ENCODE measurements around the gene PEAR1.

PEAR1 gene

DNA sequence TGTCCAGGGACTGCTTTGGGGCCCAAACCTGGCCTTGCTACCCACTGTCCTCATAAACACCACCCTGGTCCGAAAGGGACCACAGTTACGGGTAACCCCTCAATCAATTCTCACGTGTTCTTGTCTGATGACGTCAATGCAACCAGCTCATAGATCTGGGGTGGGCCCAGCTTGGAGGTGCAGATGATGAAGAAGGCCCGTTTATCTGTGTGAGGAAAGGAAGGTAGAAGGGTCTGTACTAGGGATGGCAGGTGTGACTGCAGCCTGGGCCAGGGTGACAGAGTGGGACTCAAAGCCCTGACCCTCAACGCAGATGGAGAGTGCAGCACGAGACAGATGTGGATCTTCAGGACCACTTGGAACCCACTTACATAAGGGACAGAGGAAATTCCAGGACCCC is 49.1 kb downstream of the PEAR1 start:
- Histone ChIP-seq H3K9me3 (ENCODE audit: control extremely low read depth in 1 of 5, control insufficient read depth in 4 of 5, insufficient read depth in 2 of 5, low read depth in 1 of 5, low read length in 4 of 5) (no peaks in the 10 kb centered on the region), H3K4me3 (ENCODE audit: control insufficient read depth in 1 of 7, extremely low read depth in 1 of 7, insufficient read depth in 4 of 7, low read depth in 2 of 7, low read length in 6 of 7) (no peak overlapping the region), H3K27ac (ENCODE audit: insufficient read depth in 1 of 2, low read depth in 1 of 2, low read length in 2 of 2, poor library complexity in 1 of 2, severe bottlenecking in 2 of 2) (no peak overlapping the region), H3K27me3 (replicated peaks in 2 of 5; ENCODE audit: control insufficient read depth in 4 of 5, insufficient read depth in 5 of 5, low read length in 4 of 5) (no peaks in the 10 kb centered on the region), H3K36me3 (ENCODE audit: control insufficient read depth in 4 of 4, insufficient read depth in 4 of 4, low read length in 3 of 4) (peaks cover 2 to 85% (median 60%) of the 10 kb centered on the region in 4 experiments), H3K4me1 (ENCODE audit: control extremely low read depth in 1 of 4, control insufficient read depth in 4 of 4, insufficient read depth in 4 of 4, low read length in 3 of 4) (no peaks in the 10 kb centered on the region)
- ChIA-PET POLR2A (no interaction called here), CTCF (interaction anchor here (0.6 to 3.0 kb wide), 3 partner anchors 9 to 22 kb away, joined by 3 to 12 read pairs (median 3); no protein-coding TSS in a partner anchor)
- 96% methylated on average over 5 of the region's 7 CpGs for WGBS (ENCODE audit: insufficient coverage)
- no peak for DNase-seq

DNA sequence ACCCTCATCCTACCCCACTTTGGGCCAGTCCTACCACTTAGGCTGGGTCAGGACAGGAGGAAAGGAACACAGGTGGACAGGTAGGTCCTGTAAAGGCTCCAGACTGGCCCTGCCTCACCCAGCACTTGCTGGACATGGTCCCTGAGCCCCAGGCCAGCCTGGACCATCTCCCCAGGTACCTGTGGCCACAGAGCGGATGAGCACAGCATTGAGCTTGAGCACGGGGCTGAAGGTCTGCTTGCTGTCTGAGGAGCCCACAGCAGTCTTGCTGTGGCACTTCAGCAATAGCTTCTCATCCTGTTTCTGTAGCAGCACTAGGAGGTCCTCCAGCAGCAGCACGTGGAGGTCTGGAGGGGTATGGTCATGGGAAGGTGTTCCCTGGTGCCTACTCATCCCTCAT is 50.2 kb downstream of the PEAR1 start:
- no peaks in the 10 kb centered on the region for H3K9me3 ChIP-seq (ENCODE audit: control extremely low read depth in 1 of 5, control insufficient read depth in 4 of 5, insufficient read depth in 2 of 5, low read depth in 1 of 5, low read length in 4 of 5)
- H3K36me3 ChIP-seq (ENCODE audit: control insufficient read depth in 4 of 4, insufficient read depth in 4 of 4, low read length in 3 of 4) = peaks cover 4 to 89% (median 56%) of the 10 kb centered on the region in 4 experiments
- CTCF ChIA-PET = no interaction called here
- POLR2A ChIA-PET = no interaction called here
- H3K4me1 ChIP-seq (ENCODE audit: control extremely low read depth in 1 of 4, control insufficient read depth in 4 of 4, insufficient read depth in 4 of 4, low read length in 3 of 4) = no peaks in the 10 kb centered on the region
- no peak overlapping the region for H3K27ac ChIP-seq (ENCODE audit: insufficient read depth in 1 of 2, low read depth in 1 of 2, low read length in 2 of 2, poor library complexity in 1 of 2, severe bottlenecking in 2 of 2)
- no peak overlapping the region for H3K4me3 ChIP-seq (ENCODE audit: control insufficient read depth in 1 of 7, extremely low read depth in 1 of 7, insufficient read depth in 4 of 7, low read depth in 2 of 7, low read length in 6 of 7)
- 100% methylated on average over 1 of the region's 3 CpGs for WGBS (ENCODE audit: insufficient coverage)
- no peaks in the 10 kb centered on the region for H3K27me3 ChIP-seq (replicated peaks in 2 of 5; ENCODE audit: control insufficient read depth in 4 of 5, insufficient read depth in 5 of 5, low read length in 4 of 5)
- no peak for DNase-seq

DNA sequence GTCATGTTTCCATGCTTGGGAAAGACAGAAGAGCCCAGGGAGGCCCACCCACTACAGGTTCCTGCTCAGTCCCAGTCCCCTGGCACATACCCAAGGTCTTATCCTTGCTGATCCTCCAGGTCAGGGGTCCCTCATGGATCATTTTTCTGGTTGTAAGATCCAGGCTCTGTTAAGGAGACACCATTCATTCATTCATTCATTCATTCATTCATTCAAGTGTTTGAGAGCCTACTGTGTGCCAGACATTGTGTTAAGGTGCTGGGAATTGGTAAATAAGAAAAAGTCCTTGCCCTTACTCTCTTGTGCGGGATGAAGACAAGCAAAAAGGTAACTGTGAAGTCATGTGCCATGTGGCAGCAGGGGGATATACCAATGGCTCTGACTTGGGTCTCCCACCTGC is 50.8 kb downstream of the PEAR1 start:
- peaks cover 4 to 88% (median 52%) of the 10 kb centered on the region in 4 experiments for H3K36me3 ChIP-seq (ENCODE audit: control insufficient read depth in 4 of 4, insufficient read depth in 4 of 4, low read length in 3 of 4)
- H3K27me3 ChIP-seq (replicated peaks in 2 of 5; ENCODE audit: control insufficient read depth in 4 of 5, insufficient read depth in 5 of 5, low read length in 4 of 5) = no peaks in the 10 kb centered on the region
- H3K9me3 ChIP-seq (ENCODE audit: control extremely low read depth in 1 of 5, control insufficient read depth in 4 of 5, insufficient read depth in 2 of 5, low read depth in 1 of 5, low read length in 4 of 5) = no peaks in the 10 kb centered on the region
- no peak for DNase-seq
- H3K4me1 ChIP-seq (ENCODE audit: control extremely low read depth in 1 of 4, control insufficient read depth in 4 of 4, insufficient read depth in 4 of 4, low read length in 3 of 4) = no peaks in the 10 kb centered on the region
- no peak overlapping the region for H3K4me3 ChIP-seq (ENCODE audit: control insufficient read depth in 1 of 7, extremely low read depth in 1 of 7, insufficient read depth in 4 of 7, low read depth in 2 of 7, low read length in 6 of 7)
- ChIA-PET POLR2A (no interaction called here), CTCF (no interaction called here)
- WGBS (ENCODE audit: insufficient coverage) = 100% methylated on average over 1 of the region's 1 CpG
- no peak overlapping the region for H3K27ac ChIP-seq (ENCODE audit: insufficient read depth in 1 of 2, low read depth in 1 of 2, low read length in 2 of 2, poor library complexity in 1 of 2, severe bottlenecking in 2 of 2)

DNA sequence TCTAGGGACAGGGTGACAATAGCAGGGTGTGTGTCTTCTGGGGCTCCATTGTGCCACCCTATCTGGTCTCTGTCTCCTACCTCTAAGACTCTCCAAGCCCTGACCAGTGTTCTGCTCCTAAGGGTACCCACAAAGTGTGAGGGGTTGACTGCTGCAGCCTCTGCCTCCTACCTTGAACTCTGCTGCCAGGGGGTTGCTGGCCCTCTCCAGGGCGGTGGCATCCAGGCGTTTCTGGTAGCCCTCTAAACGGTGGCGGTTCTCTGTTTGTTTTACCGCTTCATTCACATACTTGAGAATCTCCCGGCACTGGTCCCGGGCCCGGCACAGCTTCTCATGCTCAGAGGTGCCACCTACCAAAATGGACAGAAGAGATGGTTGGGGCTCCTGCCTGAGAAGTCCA is 51.3 kb downstream of the PEAR1 start:
- WGBS (ENCODE audit: insufficient coverage) = over 99% methylated on average over 8 of the region's 8 CpGs
- H3K36me3 ChIP-seq (ENCODE audit: control insufficient read depth in 4 of 4, insufficient read depth in 4 of 4, low read length in 3 of 4) = peaks cover 4 to 86% (median 50%) of the 10 kb centered on the region in 4 experiments
- H3K4me1 ChIP-seq (ENCODE audit: control extremely low read depth in 1 of 4, control insufficient read depth in 4 of 4, insufficient read depth in 4 of 4, low read length in 3 of 4) = no peaks in the 10 kb centered on the region
- ChIA-PET CTCF (no interaction called here), POLR2A (no interaction called here)
- no peaks in the 10 kb centered on the region for H3K9me3 ChIP-seq (ENCODE audit: control extremely low read depth in 1 of 5, control insufficient read depth in 4 of 5, insufficient read depth in 2 of 5, low read depth in 1 of 5, low read length in 4 of 5)
- H3K27ac ChIP-seq (ENCODE audit: insufficient read depth in 1 of 2, low read depth in 1 of 2, low read length in 2 of 2, poor library complexity in 1 of 2, severe bottlenecking in 2 of 2) = no peak overlapping the region
- no peaks in the 10 kb centered on the region for H3K27me3 ChIP-seq (replicated peaks in 2 of 5; ENCODE audit: control insufficient read depth in 4 of 5, insufficient read depth in 5 of 5, low read length in 4 of 5)
- DNase-seq = no peak
- H3K4me3 ChIP-seq (ENCODE audit: control insufficient read depth in 1 of 7, extremely low read depth in 1 of 7, insufficient read depth in 4 of 7, low read depth in 2 of 7, low read length in 6 of 7) = no peak overlapping the region

DNA sequence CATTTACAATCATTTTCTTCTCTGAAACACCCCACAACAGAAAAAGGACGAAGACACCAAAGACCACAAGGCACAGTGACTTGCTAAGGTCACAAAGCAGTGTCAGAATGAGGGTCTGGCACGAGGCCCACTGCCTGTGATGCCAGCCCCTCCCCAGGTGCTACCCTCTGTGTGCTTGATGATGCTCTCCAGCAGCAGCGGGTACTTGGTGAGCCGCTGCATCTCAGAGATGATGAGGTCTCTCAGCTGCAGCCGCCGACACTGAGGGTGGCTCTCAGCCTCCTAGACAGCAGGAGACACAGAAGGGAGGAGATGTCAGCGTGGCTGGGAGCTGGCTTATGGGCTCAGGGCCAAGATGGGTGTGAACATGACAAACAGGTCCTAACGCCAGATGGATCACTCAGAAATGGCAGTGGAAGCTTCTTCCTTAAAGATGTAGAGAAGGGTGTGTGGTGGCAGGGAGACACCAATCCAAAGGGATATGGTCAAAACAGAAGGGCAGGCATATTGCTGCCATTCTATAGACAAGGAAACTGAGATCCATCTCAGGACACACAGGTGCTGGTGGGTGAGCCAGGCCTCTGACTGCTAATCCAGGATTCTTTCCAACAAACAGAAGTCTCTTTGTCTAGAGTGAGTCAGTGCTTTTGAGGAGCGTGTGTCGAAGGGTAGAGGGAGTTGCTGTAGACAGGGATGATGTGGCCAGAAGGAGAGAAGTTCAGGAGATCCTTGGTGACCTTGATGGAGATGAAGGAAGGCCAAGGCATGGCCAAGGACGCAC is 52.6 kb downstream of the PEAR1 start:
- ChIA-PET CTCF (interaction anchor here (1.1 kb wide), 1 partner anchor 12 kb away, joined by 3 read pairs; no protein-coding TSS in a partner anchor), POLR2A (no interaction called here)
- no peaks in the 10 kb centered on the region for H3K4me1 ChIP-seq (ENCODE audit: control extremely low read depth in 1 of 4, control insufficient read depth in 4 of 4, insufficient read depth in 4 of 4, low read length in 3 of 4)
- peaks cover 4 to 80% (median 46%) of the 10 kb centered on the region in 4 experiments for H3K36me3 ChIP-seq (ENCODE audit: control insufficient read depth in 4 of 4, insufficient read depth in 4 of 4, low read length in 3 of 4)
- H3K27me3 ChIP-seq (replicated peaks in 2 of 5; ENCODE audit: control insufficient read depth in 4 of 5, insufficient read depth in 5 of 5, low read length in 4 of 5) = no peaks in the 10 kb centered on the region
- no peak overlapping the region for H3K4me3 ChIP-seq (ENCODE audit: control insufficient read depth in 1 of 7, extremely low read depth in 1 of 7, insufficient read depth in 4 of 7, low read depth in 2 of 7, low read length in 6 of 7)
- H3K9me3 ChIP-seq (ENCODE audit: control extremely low read depth in 1 of 5, control insufficient read depth in 4 of 5, insufficient read depth in 2 of 5, low read depth in 1 of 5, low read length in 4 of 5) = no peaks in the 10 kb centered on the region
- DNase-seq = no peak
- 94% methylated on average over 10 of the region's 11 CpGs for WGBS (ENCODE audit: insufficient coverage)
- no peak overlapping the region for H3K27ac ChIP-seq (ENCODE audit: insufficient read depth in 1 of 2, low read depth in 1 of 2, low read length in 2 of 2, poor library complexity in 1 of 2, severe bottlenecking in 2 of 2)

DNA sequence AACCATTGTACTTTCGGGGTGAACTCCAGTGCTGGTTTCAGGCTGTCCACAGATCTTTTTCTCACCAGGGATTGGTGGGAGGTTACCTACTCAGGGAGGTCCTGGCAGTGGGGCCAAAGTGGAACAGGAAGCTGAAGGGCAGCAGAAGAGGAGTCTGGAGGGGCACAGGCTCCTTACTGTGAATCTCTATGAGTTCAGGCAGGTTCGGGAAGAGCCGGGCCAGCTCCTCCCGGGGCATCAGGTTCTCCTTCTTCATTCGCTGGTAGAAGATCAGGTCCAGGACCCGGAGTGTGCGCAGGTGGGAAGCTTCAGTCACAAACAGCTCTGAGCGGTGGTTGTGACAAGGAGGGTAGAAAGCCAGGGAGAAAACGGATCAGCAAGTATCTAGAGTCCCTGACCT is 53.6 kb downstream of the PEAR1 start:
- no peaks in the 10 kb centered on the region for H3K9me3 ChIP-seq (ENCODE audit: control extremely low read depth in 1 of 5, control insufficient read depth in 4 of 5, insufficient read depth in 2 of 5, low read depth in 1 of 5, low read length in 4 of 5)
- CTCF ChIA-PET = interaction anchor here (0.9 to 1.2 kb wide), 3 partner anchors 11 to 19 kb away, joined by 3 read pairs; no protein-coding TSS in a partner anchor
- no peaks in the 10 kb centered on the region for H3K27me3 ChIP-seq (replicated peaks in 2 of 5; ENCODE audit: control insufficient read depth in 4 of 5, insufficient read depth in 5 of 5, low read length in 4 of 5)
- H3K27ac ChIP-seq (ENCODE audit: insufficient read depth in 1 of 2, low read depth in 1 of 2, low read length in 2 of 2, poor library complexity in 1 of 2, severe bottlenecking in 2 of 2) = no peak overlapping the region
- DNase-seq = no peak
- H3K36me3 ChIP-seq (ENCODE audit: control insufficient read depth in 4 of 4, insufficient read depth in 4 of 4, low read length in 3 of 4) = peaks cover 4 to 77% (median 43%) of the 10 kb centered on the region in 4 experiments
- H3K4me3 ChIP-seq (ENCODE audit: control insufficient read depth in 1 of 7, extremely low read depth in 1 of 7, insufficient read depth in 4 of 7, low read depth in 2 of 7, low read length in 6 of 7) = no peak overlapping the region
- POLR2A ChIA-PET = no interaction called here
- WGBS (ENCODE audit: insufficient coverage) = 98% methylated on average over 8 of the region's 9 CpGs
- H3K4me1 ChIP-seq (ENCODE audit: control extremely low read depth in 1 of 4, control insufficient read depth in 4 of 4, insufficient read depth in 4 of 4, low read length in 3 of 4) = no peaks in the 10 kb centered on the region

DNA sequence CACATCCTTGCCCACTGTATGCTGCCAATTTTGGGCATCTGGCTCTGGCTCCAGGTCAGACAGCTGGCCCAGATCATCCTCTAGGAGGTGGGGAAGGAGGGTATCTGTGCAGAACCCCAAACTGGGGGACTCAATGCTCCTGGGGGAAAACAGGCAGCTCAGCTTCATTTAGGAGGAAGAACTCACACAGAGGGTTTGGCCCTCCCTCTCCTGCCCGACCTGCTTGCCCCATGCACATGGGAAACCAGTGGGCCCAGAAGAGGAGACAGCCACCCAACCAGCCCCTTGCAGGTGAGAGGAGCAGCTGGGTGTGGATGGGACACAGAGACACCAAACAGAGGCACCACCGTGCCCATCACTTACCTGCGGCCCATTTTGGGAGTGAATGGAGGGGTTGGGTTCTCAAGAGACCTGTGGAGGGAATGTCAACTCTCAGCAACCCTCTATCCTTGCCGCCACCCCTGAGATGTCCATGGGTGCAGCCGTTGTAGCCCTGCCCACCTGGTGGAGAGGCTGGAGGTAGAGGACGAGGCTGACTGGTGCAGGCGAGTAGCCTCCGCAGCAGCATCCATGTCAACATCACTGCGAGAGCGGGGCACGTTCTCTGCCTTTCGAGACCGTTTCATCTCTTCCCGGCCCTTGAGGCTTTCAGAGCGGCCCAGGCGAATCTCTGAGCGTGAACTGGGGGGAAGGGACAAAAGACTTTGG is 54.5 kb downstream of the PEAR1 start:
- H3K27ac ChIP-seq (ENCODE audit: insufficient read depth in 1 of 2, low read depth in 1 of 2, low read length in 2 of 2, poor library complexity in 1 of 2, severe bottlenecking in 2 of 2) = no peak overlapping the region
- H3K4me1 ChIP-seq (ENCODE audit: control extremely low read depth in 1 of 4, control insufficient read depth in 4 of 4, insufficient read depth in 4 of 4, low read length in 3 of 4) = no peaks in the 10 kb centered on the region
- ChIA-PET POLR2A (no interaction called here), CTCF (interaction anchor here (0.7 to 1.2 kb wide), 4 partner anchors 10 to 20 kb away, joined by 3 to 4 read pairs (median 3); no protein-coding TSS in a partner anchor)
- no peaks in the 10 kb centered on the region for H3K27me3 ChIP-seq (replicated peaks in 2 of 5; ENCODE audit: control insufficient read depth in 4 of 5, insufficient read depth in 5 of 5, low read length in 4 of 5)
- WGBS (ENCODE audit: insufficient coverage) = 98% methylated on average over 14 of the region's 17 CpGs
- peaks cover 4 to 77% (median 41%) of the 10 kb centered on the region in 4 experiments for H3K36me3 ChIP-seq (ENCODE audit: control insufficient read depth in 4 of 4, insufficient read depth in 4 of 4, low read length in 3 of 4)
- DNase-seq = no peak
- no peaks in the 10 kb centered on the region for H3K9me3 ChIP-seq (ENCODE audit: control extremely low read depth in 1 of 5, control insufficient read depth in 4 of 5, insufficient read depth in 2 of 5, low read depth in 1 of 5, low read length in 4 of 5)
- H3K4me3 ChIP-seq (ENCODE audit: control insufficient read depth in 1 of 7, extremely low read depth in 1 of 7, insufficient read depth in 4 of 7, low read depth in 2 of 7, low read length in 6 of 7) = no peak overlapping the region
